ENCODE measurements around the gene RPP14. TPM values are rescaled to one million over a fixed set of nuclear protein-coding genes. Genes with fewer than 3 reads are reported as not detected.
A peak's percentile ranks its signal among the peaks of the same experiment; 100 is the strongest.

Gene RPP14
- total and polyA plus RNA-seq, 12 donors = 12.5 to 34.4 (median 23.2) TPM

- H3K4me3 ChIP-seq = no peak overlapping the region
- peaks cover 0 to 10% (median 0%) of the 10 kb centered on the region in 9 donors for H3K36me3 ChIP-seq
- no peak for TF ChIP-seq CTCF (IDR thresholded peaks at IDR 0.05)
- no peaks in the 10 kb centered on the region for H3K9me3 ChIP-seq
- intact Hi-C loops (cut with DNase I) = loop anchor here in 6 of 10 donors (5.0 to 10.0 kb wide), 7 partner anchors 88 to 210 kb away; partner anchors contain the start of gene ACOX2 (in 1 of the 6)
- no peak for ATAC-seq
- peaks cover 0 to 25% (median 14%) of the 10 kb centered on the region in 9 donors for H3K4me1 ChIP-seq
- WGBS, 2 donors = 75 to 82% methylated on average over 7 of the region's 7 CpGs
- peak overlapping the region in 7 of 10 donors; percentile 16 to 72 (median 36) for H3K27ac ChIP-seq
- H3K27me3 ChIP-seq = no peaks in the 10 kb centered on the region
- no peak for DNase-seq
Measured at GRCh38 chr3:58324391-58325390, 18.6 kb downstream of the RPP14 start.

GRCh38 chr3:58325525-58325992 is 19.5 kb downstream of the RPP14 start:
- no peak for ATAC-seq
- 39 to 53% methylated on average over 2 of the region's 2 CpGs for WGBS, 2 donors

GRCh38 chr3:58326267-58326900 is 20.3 kb downstream of the RPP14 start:
- no peaks in the 10 kb centered on the region for H3K9me3 ChIP-seq
- 93 to 96% methylated on average over 8 of the region's 8 CpGs for WGBS, 2 donors
- no peak for TF ChIP-seq CTCF (IDR thresholded peaks at IDR 0.05)
- peaks cover 0 to 22% (median 14%) of the 10 kb centered on the region in 9 donors for H3K4me1 ChIP-seq
- no peak overlapping the region for H3K4me3 ChIP-seq
- H3K27ac ChIP-seq = no peak overlapping the region
- intact Hi-C loops (cut with DNase I) = loop anchor here in 3 of 10 donors (10.0 kb wide), 3 partner anchors 88 to 208 kb away; partner anchors contain the start of gene ACOX2 (in 1 of the 3)
- H3K27me3 ChIP-seq = no peaks in the 10 kb centered on the region
- no peak for ATAC-seq
- DNase-seq = no peak
- H3K36me3 ChIP-seq = no peaks in the 10 kb centered on the region

More at GRCh38 chr3:58325525-58325992, 19.5 kb downstream of the RPP14 start:
- no peak overlapping the region for H3K4me3 ChIP-seq
- H3K27ac ChIP-seq = peak overlapping the region in 7 of 10 donors; percentile 16 to 72 (median 36)
- TF ChIP-seq CTCF (IDR thresholded peaks at IDR 0.05) = no peak
- no peaks in the 10 kb centered on the region for H3K9me3 ChIP-seq
- H3K27me3 ChIP-seq = no peaks in the 10 kb centered on the region
- peaks cover 0 to 3% (median 0%) of the 10 kb centered on the region in 9 donors for H3K36me3 ChIP-seq
- H3K4me1 ChIP-seq = peaks cover 0 to 25% (median 14%) of the 10 kb centered on the region in 9 donors
- intact Hi-C loops (cut with DNase I) = loop anchor here in 3 of 10 donors (10.0 kb wide), 3 partner anchors 89 to 209 kb away; partner anchors contain the start of gene ACOX2 (in 1 of the 3)
- no peak for DNase-seq
